BLaER1 treated with 17β-estradiol and CSF1 and Interleukin-3, amounts not matched to agents 10 nM and 100 nM (cell line): Measurements from ENCODE around the gene S100A1.

ENCODE experiments used
- H3K27ac ChIP-seq, 11 experiments: shearing (Covaris generic); formaldehyde crosslinking; 2 replicates each; pipeline ENCODE4 v1.8.1; 2022
- H3K27me3 ChIP-seq, 11 experiments: shearing (Covaris generic); formaldehyde crosslinking; 2 replicates each; pipeline ENCODE4 v1.8.1; 2022
- H3K36me3 ChIP-seq, 11 experiments: shearing (Covaris generic); formaldehyde crosslinking; 2 replicates each; pipeline ENCODE4 v1.8.1; 2022
- H3K4me1 ChIP-seq, 10 experiments: shearing (Covaris generic); formaldehyde crosslinking; 2 replicates each; pipeline ENCODE4 v1.8.1; 2022
- H3K4me2 ChIP-seq, 11 experiments: shearing (Covaris generic); formaldehyde crosslinking; 2 replicates each; pipeline ENCODE4 v1.8.1; 2022
- H3K4me3 ChIP-seq, 10 experiments: shearing (Covaris generic); formaldehyde crosslinking; 2 replicates each; pipeline ENCODE4 v1.8.1; 2022
- H3K9ac ChIP-seq, 11 experiments: shearing (Covaris generic); formaldehyde crosslinking; 2 replicates each; pipeline ENCODE4 v1.8.1; 2022
- H3K9me3 ChIP-seq, 11 experiments: shearing (Covaris generic); formaldehyde crosslinking; replicated peaks in 1 of 11; 2 replicates each; pipeline ENCODE4 v1.8.1; 2022
- H4K20me1 ChIP-seq, 11 experiments: shearing (Covaris generic); formaldehyde crosslinking; 2 replicates each; pipeline ENCODE4 v1.8.1; 2022
- Cebpa-rat ChIP-seq, 11 experiments: shearing (Covaris generic); IDR thresholded peaks; 2 replicates each; pipeline ENCODE4 v1.8.1; 2022

The S100A1 gene

GRCh38 chr1:153649863-153650235, 21.6 kb downstream of the S100A1 start:
- Histone ChIP-seq H3K4me3 (no peak overlapping the region), H3K27me3 (no peaks in the 10 kb centered on the region), H3K27ac (peak overlapping the region in 4 of 11 experiments; percentile 3 to 70 (median 27); a peak in 4 of 22 replicates), H3K9me3 (no peaks in the 10 kb centered on the region), H4K20me1 (peaks cover 0 to 9% (median 0%) of the 10 kb centered on the region in 11 experiments; a peak in 3 of 22 replicates), H3K9ac (peak overlapping the region in 1 of 11 experiments; percentile 1; a peak in 1 of 22 replicates), H3K4me2 (0 out of 22 replicates have a peak overlapping the region, but pooled peaks of 1 of the 11 experiments have one; percentile 5), H3K4me1 (peaks cover 35 to 55% (median 46%) of the 10 kb centered on the region in 10 experiments), H3K36me3 (peaks cover 13 to 30% (median 27%) of the 10 kb centered on the region in 11 experiments)
- no peak for TF ChIP-seq Cebpa-rat (IDR thresholded peaks at IDR 0.05)

GRCh38 chr1:153651771-153652170, 23.5 kb downstream of the S100A1 start:
- Histone ChIP-seq H3K9ac (no peak overlapping the region), H3K4me2 (0 out of 22 replicates have a peak overlapping the region, but pooled peaks of 1 of the 11 experiments have one; percentile 80), H3K36me3 (peaks cover 0 to 11% (median 8%) of the 10 kb centered on the region in 11 experiments; a peak in 14 of 22 replicates), H3K27me3 (no peaks in the 10 kb centered on the region), H3K4me3 (no peak overlapping the region), H3K27ac (no peak overlapping the region), H4K20me1 (peaks cover 0 to 4% (median 0%) of the 10 kb centered on the region in 11 experiments; a peak in 1 of 22 replicates), H3K9me3 (no peaks in the 10 kb centered on the region), H3K4me1 (peaks cover 20 to 40% (median 27%) of the 10 kb centered on the region in 10 experiments)
- no peak for TF ChIP-seq Cebpa-rat (IDR thresholded peaks at IDR 0.05)

GRCh38 chr1:153652805-153653500, 24.7 kb downstream of the S100A1 start:
- no peaks in the 10 kb centered on the region for H4K20me1 ChIP-seq
- TF ChIP-seq Cebpa-rat (IDR thresholded peaks at IDR 0.05), result 0 out of 22 replicates have a peak, but pooled peaks of 1 of the 11 experiments have one; percentile 9
- H3K27ac ChIP-seq, result peak overlapping the region in 5 of 11 experiments; percentile 5 to 58 (median 18); a peak in 5 of 22 replicates
- peak overlapping the region in 1 of 11 experiments; percentile 5; a peak in 1 of 22 replicates for H3K9ac ChIP-seq
- H3K4me1 ChIP-seq, result peaks cover 14 to 30% (median 19%) of the 10 kb centered on the region in 10 experiments; a peak in 19 of 20 replicates
- H3K27me3 ChIP-seq, result no peaks in the 10 kb centered on the region
- no peak overlapping the region for H3K4me3 ChIP-seq
- H3K36me3 ChIP-seq, result 0 out of 22 replicates have a peak, but pooled peaks cover 0 to 2% (median 0%) of the 10 kb centered on the region in 11 experiments
- no peaks in the 10 kb centered on the region for H3K9me3 ChIP-seq
- peak overlapping the region in 9 of 11 experiments; percentile 1 to 80 (median 46); a peak in 15 of 22 replicates for H3K4me2 ChIP-seq

GRCh38 chr1:153655333-153655732, 27.1 kb downstream of the S100A1 start:
- TF ChIP-seq Cebpa-rat (IDR thresholded peaks at IDR 0.05), result no peak
- Histone ChIP-seq H3K27ac (no peak overlapping the region), H3K4me3 (no peak overlapping the region)

GRCh38 chr1:153658400-153659174, 30.4 kb downstream of the S100A1 start, which contains the start of gene SNAPIN:
SNAPIN (plus strand) TSS chr1:153658703; CDS start chr1:153658744, 41 bp downstream.
- peak within 1 kb of the TSS; percentile 81 to 91 (median 89) for H3K9ac ChIP-seq
- H4K20me1 ChIP-seq, result peaks cover 0 to 41% (median 26%) of the 10 kb centered on the region in 11 experiments; a peak in 16 of 22 replicates
- H3K4me3 ChIP-seq, result peak within 1 kb of the TSS; percentile 70 to 96 (median 79)
- no peaks in the 10 kb centered on the region for H3K27me3 ChIP-seq
- H3K4me2 ChIP-seq, result peak within 1 kb of the TSS; percentile 88 to 98 (median 95)
- peaks cover 17 to 34% (median 28%) of the 10 kb centered on the region in 10 experiments for H3K4me1 ChIP-seq
- peak within 1 kb of the TSS; percentile 79 to 89 (median 84) for H3K27ac ChIP-seq
- H3K9me3 ChIP-seq, result no peaks in the 10 kb centered on the region
- H3K36me3 ChIP-seq, result peaks cover 31 to 42% (median 39%) of the 10 kb centered on the region in 11 experiments
- TF ChIP-seq Cebpa-rat (IDR thresholded peaks at IDR 0.05), result no peak

More at GRCh38 chr1:153655333-153655732, 27.1 kb downstream of the S100A1 start:
- no peak overlapping the region for H3K4me2 ChIP-seq
- peaks cover 17 to 35% (median 28%) of the 10 kb centered on the region in 10 experiments for H3K4me1 ChIP-seq
- H3K9ac ChIP-seq, result no peak overlapping the region
- no peaks in the 10 kb centered on the region for H3K9me3 ChIP-seq
- peaks cover 0 to 13% (median 10%) of the 10 kb centered on the region in 11 experiments; a peak in 13 of 22 replicates for H4K20me1 ChIP-seq
- no peaks in the 10 kb centered on the region for H3K27me3 ChIP-seq
- peaks cover 0 to 9% (median 6%) of the 10 kb centered on the region in 11 experiments; a peak in 12 of 22 replicates for H3K36me3 ChIP-seq

- H3K4me3 ChIP-seq, result peak overlapping the region; percentile 70 to 96 (median 79)
- H3K4me2 ChIP-seq, result peak overlapping the region; percentile 88 to 98 (median 95)
- H3K36me3 ChIP-seq, result peaks cover 37 to 47% (median 44%) of the 10 kb centered on the region in 11 experiments
- no peaks in the 10 kb centered on the region for H3K9me3 ChIP-seq
- no peak for TF ChIP-seq Cebpa-rat (IDR thresholded peaks at IDR 0.05)
- H4K20me1 ChIP-seq, result peaks cover 0 to 47% (median 27%) of the 10 kb centered on the region in 11 experiments; a peak in 16 of 22 replicates
- H3K9ac ChIP-seq, result peak overlapping the region; percentile 81 to 91 (median 89)
- H3K4me1 ChIP-seq, result peaks cover 17 to 36% (median 28%) of the 10 kb centered on the region in 10 experiments
- H3K27me3 ChIP-seq, result no peaks in the 10 kb centered on the region
- peak overlapping the region; percentile 79 to 89 (median 84) for H3K27ac ChIP-seq
Observed at GRCh38 chr1:153659175-153659534, 30.9 kb downstream of the S100A1 start.

- no peaks in the 10 kb centered on the region for H3K27me3 ChIP-seq
- H3K9ac ChIP-seq, result peak overlapping the region; percentile 81 to 91 (median 89)
- peak overlapping the region; percentile 70 to 96 (median 79) for H3K4me3 ChIP-seq
- peaks cover 17 to 41% (median 28%) of the 10 kb centered on the region in 10 experiments for H3K4me1 ChIP-seq
- peak overlapping the region; percentile 88 to 98 (median 95) for H3K4me2 ChIP-seq
- H3K27ac ChIP-seq, result peak overlapping the region in 6 of 11 experiments; percentile 80 to 89 (median 84); a peak in 6 of 22 replicates
- TF ChIP-seq Cebpa-rat (IDR thresholded peaks at IDR 0.05), result no peak
- peaks cover 0 to 52% (median 32%) of the 10 kb centered on the region in 11 experiments; a peak in 17 of 22 replicates for H4K20me1 ChIP-seq
- H3K9me3 ChIP-seq, result no peaks in the 10 kb centered on the region
- H3K36me3 ChIP-seq, result peaks cover 42 to 52% (median 49%) of the 10 kb centered on the region in 11 experiments
Observed at GRCh38 chr1:153659656-153660055, 31.4 kb downstream of the S100A1 start.

GRCh38 chr1:153661111-153661708, 33.0 kb downstream of the S100A1 start:
- Histone ChIP-seq H3K4me2 (no peak overlapping the region), H3K4me3 (no peak overlapping the region), H3K27me3 (no peaks in the 10 kb centered on the region), H3K27ac (peak overlapping the region in 3 of 11 experiments; percentile 1 to 26 (median 9); a peak in 2 of 22 replicates), H4K20me1 (peaks cover 0 to 67% (median 48%) of the 10 kb centered on the region in 11 experiments; a peak in 17 of 22 replicates), H3K9ac (peak overlapping the region in 3 of 11 experiments; percentile 16 to 32 (median 29); a peak in 5 of 22 replicates), H3K4me1 (peaks cover 17 to 41% (median 28%) of the 10 kb centered on the region in 10 experiments), H3K9me3 (no peaks in the 10 kb centered on the region), H3K36me3 (peaks cover 57 to 68% (median 65%) of the 10 kb centered on the region in 11 experiments)
- no peak for TF ChIP-seq Cebpa-rat (IDR thresholded peaks at IDR 0.05)
